ENCODE data around the gene GRB10.

- TF ChIP-seq CTCF (conservative IDR thresholded peaks at IDR 0.05) (no peak), EZH2 (IDR thresholded peaks at IDR 0.05; ENCODE audit: low read depth) (no peak)
Measured at GRCh38 chr7:50730446-50731400, 52.0 kb downstream of the GRB10 start.
